ENCODE measurements around the gene DNAJC3. TPM values are rescaled to one million over a fixed set of nuclear protein-coding genes. Genes with fewer than 3 reads are reported as not detected.
"Not testable (repeated sequence)": the region's sequence is repeated elsewhere in the genome, so short reads cannot be mapped to it uniquely, and the experiment has no call there.

DNAJC3 gene
- total RNA-seq, 1 donor from 2014 or later: 21.4 TPM

- no peak for DNase-seq (ENCODE audit: low read depth)
- no peak for TF ChIP-seq CTCF (conservative IDR thresholded peaks at IDR 0.05; ENCODE audit: low read depth, low read length)
- no peak overlapping the region for H3K4me3 ChIP-seq (ENCODE audit: low read depth, low read length)
These were observed 5.3 kb upstream of the DNAJC3 start for GRCh38 chr13:95671597-95671996.

- peak; percentile 39 for DNase-seq (ENCODE audit: low read depth)
These were observed 706 bp upstream of the DNAJC3 start for GRCh38 chr13:95676105-95676761.

GRCh38 chr13:95677564-95678266 lies 776 bp downstream of the DNAJC3 start:
- peak overlapping the region; percentile 85 for H3K4me3 ChIP-seq (ENCODE audit: low read depth, low read length)
- no peak for TF ChIP-seq CTCF (conservative IDR thresholded peaks at IDR 0.05; ENCODE audit: low read depth, low read length)
- no peak for DNase-seq (ENCODE audit: low read depth)

More at GRCh38 chr13:95676105-95676761, 706 bp upstream of the DNAJC3 start:
- TF ChIP-seq CTCF (conservative IDR thresholded peaks at IDR 0.05; ENCODE audit: low read depth, low read length): no peak
- peak overlapping the region; percentile 85 for H3K4me3 ChIP-seq (ENCODE audit: low read depth, low read length)

- TF ChIP-seq CTCF (conservative IDR thresholded peaks at IDR 0.05; ENCODE audit: low read depth, low read length): no peak
- H3K4me3 ChIP-seq (ENCODE audit: low read depth, low read length): peak overlapping the region; percentile 85
- DNase-seq (ENCODE audit: low read depth): no peak
These were observed 2.0 kb downstream of the DNAJC3 start for GRCh38 chr13:95678967-95679366.

GRCh38 chr13:95679722-95680121 lies 2.8 kb downstream of the DNAJC3 start:
- TF ChIP-seq CTCF (conservative IDR thresholded peaks at IDR 0.05; ENCODE audit: low read depth, low read length): no peak
- no peak for DNase-seq (ENCODE audit: low read depth)
- no peak overlapping the region for H3K4me3 ChIP-seq (ENCODE audit: low read depth, low read length)

GRCh38 chr13:95684418-95684817 lies 7.5 kb downstream of the DNAJC3 start:
- H3K4me3 ChIP-seq (ENCODE audit: low read depth, low read length): no peak overlapping the region
- TF ChIP-seq CTCF (conservative IDR thresholded peaks at IDR 0.05; ENCODE audit: low read depth, low read length): no peak
- DNase-seq (ENCODE audit: low read depth): no peak

GRCh38 chr13:95684960-95685359 lies 8.0 kb downstream of the DNAJC3 start:
- not testable (repeated sequence) for DNase-seq (ENCODE audit: low read depth); H3K4me3 ChIP-seq (ENCODE audit: low read depth, low read length)

All from epithelial cell of proximal tubule (primary cell).